Upper lobe of right lung (tissue), 1 donor: Measurements from ENCODE around the gene NT5C1B. TPM values are rescaled to one million over a fixed set of nuclear protein-coding genes. Genes with fewer than 3 reads are reported as not detected.
A peak's percentile ranks its signal among the peaks of the same experiment; 100 is the strongest.

Source experiments
- ATAC-seq: fragments of 200-7000 bp; cut with Tn5 transposase; one replicate; pipeline ENCODE4 v1.9.1; 2020; ENCODE audit warnings: mild to moderate bottlenecking, moderate library complexity
- DNase-seq: peaks from one replicate; pipeline ENCODE4 v3.0.0-alpha.2; 2020
- H3K27ac ChIP-seq: fragments of 200-600 bp; one replicate; pipeline ENCODE4 v1.8.0; 2022
- H3K27me3 ChIP-seq: fragments of 200-600 bp; one replicate; pipeline ENCODE4 v1.8.0; 2022; ENCODE audit warnings: mild to moderate bottlenecking
- H3K36me3 ChIP-seq: fragments of 200-600 bp; one replicate; pipeline ENCODE4 v1.8.0; 2022
- H3K4me1 ChIP-seq: fragments of 200-600 bp; one replicate; pipeline ENCODE4 v1.8.0; 2022
- H3K4me3 ChIP-seq: fragments of 200-600 bp; one replicate; pipeline ENCODE4 v1.8.0; 2022; ENCODE audit warnings: mild to moderate bottlenecking
- H3K9me3 ChIP-seq: fragments of 200-600 bp; one replicate; pipeline ENCODE4 v1.8.0; 2022
- CTCF ChIP-seq: fragments of 200-600 bp; IDR thresholded peaks from one replicate; pipeline ENCODE4 v1.8.0; 2022; ENCODE audit warnings: antibody characterized with exemption
- intact Hi-C: fragments of 100-400 bp; cut with DNase I; formaldehyde crosslinking; loops from one replicate; pipeline ENCODE4 v1.11.0; 2022
- total RNA-seq: library from RNA; stranded (reverse); fragmentation: NEBNext Ultra II Directional; extraction: Animal tissue kit (Norgen Biotek cat#: 25700); gene quantifications from one replicate; pipeline ENCODE4 v1.2.1, GENCODE V29; 2021
- donor health status: DM: no; HTN: yes; CAD: no; lungs with severe emphysema.

NT5C1B gene
- total RNA-seq, 1 donor from 2014 or later, result not detected

GRCh38 chr2:18544171-18544570 lies 45.2 kb downstream of the NT5C1B start:
- no peaks in the 10 kb centered on the region for H3K27me3 ChIP-seq
- no peak overlapping the region for H3K4me3 ChIP-seq
- no peaks in the 10 kb centered on the region for H3K36me3 ChIP-seq
- ATAC-seq (no peak), DNase-seq (no peak)
- H3K9me3 ChIP-seq, result no peaks in the 10 kb centered on the region
- H3K4me1 ChIP-seq, result peaks cover 6% of the 10 kb centered on the region
- no peak for TF ChIP-seq CTCF
- H3K27ac ChIP-seq, result no peak overlapping the region
- intact Hi-C loops, result no loop called here

GRCh38 chr2:18540872-18541271 lies 48.5 kb downstream of the NT5C1B start:
- no peak for ATAC-seq
- no peaks in the 10 kb centered on the region for H3K9me3 ChIP-seq
- H3K27ac ChIP-seq, result no peak overlapping the region
- intact Hi-C loops, result no loop called here
- no peaks in the 10 kb centered on the region for H3K27me3 ChIP-seq
- no peak overlapping the region for H3K4me3 ChIP-seq
- TF ChIP-seq CTCF, result no peak
- H3K4me1 ChIP-seq, result no peaks in the 10 kb centered on the region
- no peak for DNase-seq
- H3K36me3 ChIP-seq, result no peaks in the 10 kb centered on the region

GRCh38 chr2:18536697-18537096 lies 52.7 kb downstream of the NT5C1B start:
- Histone ChIP-seq H3K4me1 (no peaks in the 10 kb centered on the region), H3K36me3 (no peaks in the 10 kb centered on the region), H3K27me3 (no peaks in the 10 kb centered on the region), H3K27ac (no peak overlapping the region), H3K4me3 (no peak overlapping the region), H3K9me3 (no peaks in the 10 kb centered on the region)
- ATAC-seq (no peak), DNase-seq (no peak)
- intact Hi-C loops, result no loop called here
- TF ChIP-seq CTCF, result no peak

GRCh38 chr2:18536100-18536499 lies 53.3 kb downstream of the NT5C1B start:
- no peaks in the 10 kb centered on the region for H3K4me1 ChIP-seq
- intact Hi-C loops, result no loop called here
- H3K27ac ChIP-seq, result no peak overlapping the region
- no peak overlapping the region for H3K4me3 ChIP-seq
- TF ChIP-seq CTCF, result no peak
- no peaks in the 10 kb centered on the region for H3K9me3 ChIP-seq
- H3K36me3 ChIP-seq, result no peaks in the 10 kb centered on the region
- H3K27me3 ChIP-seq, result no peaks in the 10 kb centered on the region
- no peak for ATAC-seq
- DNase-seq, result no peak

GRCh38 chr2:18531194-18531593 lies 58.2 kb downstream of the NT5C1B start:
- ATAC-seq (peak; percentile 51), DNase-seq (no peak)
- no peak for TF ChIP-seq CTCF
- no peaks in the 10 kb centered on the region for H3K9me3 ChIP-seq
- no peaks in the 10 kb centered on the region for H3K4me1 ChIP-seq
- no peak overlapping the region for H3K4me3 ChIP-seq
- H3K27me3 ChIP-seq, result no peaks in the 10 kb centered on the region
- H3K27ac ChIP-seq, result no peak overlapping the region
- intact Hi-C loops, result no loop called here
- no peaks in the 10 kb centered on the region for H3K36me3 ChIP-seq

- no peak overlapping the region for H3K27ac ChIP-seq
- H3K36me3 ChIP-seq, result no peaks in the 10 kb centered on the region
- H3K4me1 ChIP-seq, result no peaks in the 10 kb centered on the region
- H3K9me3 ChIP-seq, result no peaks in the 10 kb centered on the region
- no peak overlapping the region for H3K4me3 ChIP-seq
- ATAC-seq, result no peak
- no peak for TF ChIP-seq CTCF
- intact Hi-C loops, result no loop called here
- DNase-seq, result no peak
- H3K27me3 ChIP-seq, result no peaks in the 10 kb centered on the region
Observed at GRCh38 chr2:18527822-18528221, 61.5 kb downstream of the NT5C1B start.
